ENCODE results near the gene SPDYE3.
A peak's percentile ranks its signal among the peaks of the same experiment; 100 is the strongest.
"Not testable (repeated sequence)": the region's sequence is repeated elsewhere in the genome, so short reads cannot be mapped to it uniquely, and the experiment has no call there.

The SPDYE3 gene

GRCh38 chr7:100365998-100366367, 58.5 kb downstream of the SPDYE3 start:
- intact Hi-C loops (cut with DNase I); DNase-seq: not testable (repeated sequence)

- intact Hi-C loops (cut with DNase I): no loop called here
- DNase-seq: no peak
Measured at GRCh38 chr7:100366411-100367250, 59.1 kb downstream of the SPDYE3 start.

DNA sequence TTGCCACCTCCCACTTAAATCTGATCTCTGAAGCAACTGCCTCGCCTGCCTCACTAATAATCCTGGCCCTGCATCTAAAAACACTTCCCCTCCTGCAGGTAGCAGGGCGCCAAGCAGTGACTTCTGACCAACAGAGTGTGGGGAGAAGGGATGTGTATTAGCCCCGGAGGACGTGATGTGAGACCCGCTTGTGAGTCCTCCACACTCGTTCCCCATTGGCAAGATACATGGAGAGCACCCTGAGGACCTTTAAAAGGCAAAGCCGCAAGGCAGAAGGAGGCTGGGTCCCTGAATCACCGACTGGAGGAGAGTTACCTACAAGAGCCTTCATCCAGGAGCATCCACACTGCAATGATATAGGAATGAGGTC, 59.7 kb downstream of the SPDYE3 start:
- DNase-seq: no peak

GRCh38 chr7:100367676-100368613, 60.4 kb downstream of the SPDYE3 start:
- intact Hi-C loops (cut with DNase I): no loop called here

More for the DNA sequence above, 59.7 kb downstream of the SPDYE3 start:
- intact Hi-C loops (cut with DNase I): no loop called here

DNA sequence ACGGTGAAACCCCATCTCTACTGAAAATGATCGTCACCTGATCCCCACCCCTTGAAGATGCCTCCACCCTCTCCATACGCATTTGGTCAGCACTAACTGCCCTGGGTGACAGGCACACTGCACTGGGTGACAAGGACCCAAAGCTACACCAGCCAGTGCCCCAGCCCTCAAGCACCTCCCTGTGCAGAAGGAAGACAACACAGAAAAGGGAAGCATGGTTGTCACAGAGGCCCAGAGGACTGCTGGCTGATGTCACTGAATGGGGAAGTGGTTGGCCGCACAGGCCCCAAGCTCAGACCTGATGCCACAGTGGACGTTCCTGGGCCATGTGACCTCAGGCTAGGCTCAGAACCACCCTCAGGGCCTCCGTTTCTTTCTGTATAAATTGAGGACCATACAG, 61.6 kb downstream of the SPDYE3 start:
- peak in 41 of 42 donors; percentile 21 to 80 (median 54) for DNase-seq
- intact Hi-C loops (cut with DNase I): no loop called here

More at GRCh38 chr7:100367676-100368613, 60.4 kb downstream of the SPDYE3 start:
- DNase-seq: peak in 1 of 42 donors; percentile 35

- intact Hi-C loops (cut with DNase I): no loop called here
- no peak for DNase-seq
Measured at GRCh38 chr7:100370303-100370702, 62.8 kb downstream of the SPDYE3 start.

DNA sequence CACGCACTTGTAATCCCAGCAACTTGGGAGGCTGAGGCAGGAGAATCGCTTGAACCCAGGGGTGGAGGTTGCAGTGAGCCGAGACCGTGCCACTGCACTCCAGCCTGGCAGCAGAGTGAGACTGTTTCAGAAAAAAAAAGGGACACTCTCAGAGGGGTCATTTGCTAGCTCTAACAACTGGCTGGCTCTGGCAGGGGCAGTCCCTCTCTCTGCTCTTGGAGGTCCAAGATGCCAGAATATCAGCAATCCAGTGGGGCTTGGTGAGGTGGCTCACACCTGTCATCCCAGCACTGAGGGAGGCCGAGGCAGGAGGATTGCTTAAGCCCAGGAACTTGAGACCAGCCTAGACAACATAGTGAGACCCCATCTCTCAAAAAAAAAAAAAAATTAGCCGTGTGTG, 63.2 kb downstream of the SPDYE3 start:
- DNase-seq: no peak
- intact Hi-C loops (cut with DNase I): no loop called here

DNA sequence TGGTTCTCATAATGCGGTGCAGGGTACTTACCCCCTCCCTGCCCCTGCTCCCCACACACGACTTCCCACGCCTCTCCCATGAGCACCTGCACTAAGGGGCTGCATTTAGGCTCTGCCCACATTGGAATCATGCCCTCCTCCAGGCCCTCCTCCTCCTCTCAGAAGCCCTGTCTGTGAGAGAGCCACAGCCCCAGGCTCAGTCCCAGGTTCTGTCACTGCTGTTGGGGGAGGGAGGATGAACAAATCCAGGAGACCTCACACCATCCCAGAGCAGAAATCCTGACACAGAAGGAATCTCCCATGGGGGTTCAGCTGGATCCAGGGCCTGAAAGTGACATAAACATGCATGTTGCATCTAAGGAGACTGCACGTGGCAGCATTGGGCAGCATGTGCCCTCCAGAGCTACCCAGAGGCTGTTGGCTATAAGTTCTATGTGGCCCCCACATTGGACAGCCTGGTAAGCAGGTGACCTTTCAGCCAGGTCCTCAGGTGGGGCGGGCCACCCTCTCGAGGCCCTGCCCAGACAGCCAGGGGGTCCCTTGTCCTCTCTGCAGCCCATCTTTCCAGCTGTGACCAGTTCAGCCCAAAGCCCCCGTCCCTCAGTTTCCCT, 64.2 kb downstream of the SPDYE3 start:
- peak in 5 of 42 donors; percentile 17 to 52 (median 25) for DNase-seq
- intact Hi-C loops (cut with DNase I): no loop called here
